Measurements from ENCODE around the gene P2RY8.

The P2RY8 gene

DNA sequence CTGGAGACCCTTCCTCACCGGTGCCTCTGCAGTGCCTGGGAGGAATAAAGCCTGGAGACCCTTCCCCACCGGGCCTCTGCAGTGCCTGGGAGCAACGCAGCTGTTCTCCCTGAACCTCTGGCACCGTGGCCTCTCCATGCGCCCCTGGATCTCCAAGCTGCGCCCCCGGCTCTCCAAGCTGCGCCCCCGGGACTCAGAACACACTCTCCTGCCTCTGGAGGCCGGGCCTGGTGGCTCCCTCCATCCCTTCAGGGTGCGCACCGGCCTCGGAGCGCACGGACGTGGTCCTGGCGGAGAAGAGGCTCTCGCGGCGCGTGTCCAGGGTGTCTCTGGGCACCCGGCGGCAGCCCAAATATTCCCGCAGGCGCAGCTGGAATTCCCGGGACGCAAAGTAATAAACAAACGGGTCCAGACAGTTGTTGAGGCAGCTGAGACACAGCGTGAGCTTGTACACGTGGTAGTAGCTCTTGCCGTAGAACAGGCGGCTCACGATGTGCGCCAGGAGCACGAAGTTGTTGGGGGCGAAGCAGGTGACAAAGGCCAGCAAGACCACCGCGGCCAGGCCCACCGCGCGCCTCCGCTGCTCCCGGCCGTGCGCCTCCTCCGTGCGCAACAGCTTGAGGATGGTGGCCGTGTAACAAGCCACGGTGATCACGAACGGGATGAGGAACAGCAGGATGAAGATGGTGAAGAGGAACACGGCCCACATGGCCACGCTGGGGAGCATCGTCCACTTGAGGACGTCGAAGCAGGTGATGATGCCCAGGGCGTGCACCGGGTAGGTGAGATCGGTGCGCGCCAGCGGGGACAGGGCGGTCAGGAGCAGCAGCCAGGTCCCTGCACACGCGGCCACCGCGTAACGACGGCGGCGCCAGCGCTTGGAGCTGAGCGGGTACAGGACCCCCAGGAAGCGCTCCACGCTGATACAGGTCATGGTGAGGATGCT, 71.4 kb downstream of the P2RY8 start:
- in situ Hi-C loops (cut with MboI; ENCODE audit: low sequenced_read_pairs), result loop anchor here (25.0 kb wide), 1 partner anchor 1347 kb away; no protein-coding TSS in a partner anchor
- Histone ChIP-seq H3K4me1 (no peaks in the 10 kb centered on the region), H3K4me3 (no peak overlapping the region), H3K9me3 (no peaks in the 10 kb centered on the region), H3K36me3 (replicated peaks) (no peaks in the 10 kb centered on the region), H3K27me3 (ENCODE audit: low read depth) (peaks cover 4% of the 10 kb centered on the region; the same call in 1 of the 2 replicates)
- DNase-seq (ENCODE audit: low spot score in 2 of 2), result no peak

DNA sequence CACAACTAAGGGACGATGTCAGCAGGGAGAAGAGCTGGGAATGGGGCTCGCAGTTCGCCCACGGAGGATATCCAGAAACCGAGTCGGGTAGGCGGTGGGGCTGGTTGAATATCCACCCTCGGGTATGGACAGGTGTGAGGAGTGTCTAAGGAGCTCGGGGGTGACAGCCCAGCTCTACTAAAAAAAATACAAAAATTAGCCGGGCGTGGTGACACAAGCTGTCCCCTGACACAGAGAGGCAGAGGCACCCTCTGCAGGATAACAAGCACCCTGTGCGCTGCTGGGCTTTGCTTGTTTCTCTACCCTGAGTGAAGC, 72.1 kb downstream of the P2RY8 start:
- Histone ChIP-seq H3K36me3 (replicated peaks) (no peaks in the 10 kb centered on the region), H3K4me3 (no peak overlapping the region), H3K4me1 (no peaks in the 10 kb centered on the region), H3K9me3 (no peaks in the 10 kb centered on the region), H3K27me3 (ENCODE audit: low read depth) (peaks cover 4% of the 10 kb centered on the region; the same call in 1 of the 2 replicates)
- in situ Hi-C loops (cut with MboI; ENCODE audit: low sequenced_read_pairs), result loop anchor here (25.0 kb wide), 1 partner anchor 1347 kb away; no protein-coding TSS in a partner anchor
- no peak for DNase-seq (ENCODE audit: low spot score in 2 of 2)

DNA sequence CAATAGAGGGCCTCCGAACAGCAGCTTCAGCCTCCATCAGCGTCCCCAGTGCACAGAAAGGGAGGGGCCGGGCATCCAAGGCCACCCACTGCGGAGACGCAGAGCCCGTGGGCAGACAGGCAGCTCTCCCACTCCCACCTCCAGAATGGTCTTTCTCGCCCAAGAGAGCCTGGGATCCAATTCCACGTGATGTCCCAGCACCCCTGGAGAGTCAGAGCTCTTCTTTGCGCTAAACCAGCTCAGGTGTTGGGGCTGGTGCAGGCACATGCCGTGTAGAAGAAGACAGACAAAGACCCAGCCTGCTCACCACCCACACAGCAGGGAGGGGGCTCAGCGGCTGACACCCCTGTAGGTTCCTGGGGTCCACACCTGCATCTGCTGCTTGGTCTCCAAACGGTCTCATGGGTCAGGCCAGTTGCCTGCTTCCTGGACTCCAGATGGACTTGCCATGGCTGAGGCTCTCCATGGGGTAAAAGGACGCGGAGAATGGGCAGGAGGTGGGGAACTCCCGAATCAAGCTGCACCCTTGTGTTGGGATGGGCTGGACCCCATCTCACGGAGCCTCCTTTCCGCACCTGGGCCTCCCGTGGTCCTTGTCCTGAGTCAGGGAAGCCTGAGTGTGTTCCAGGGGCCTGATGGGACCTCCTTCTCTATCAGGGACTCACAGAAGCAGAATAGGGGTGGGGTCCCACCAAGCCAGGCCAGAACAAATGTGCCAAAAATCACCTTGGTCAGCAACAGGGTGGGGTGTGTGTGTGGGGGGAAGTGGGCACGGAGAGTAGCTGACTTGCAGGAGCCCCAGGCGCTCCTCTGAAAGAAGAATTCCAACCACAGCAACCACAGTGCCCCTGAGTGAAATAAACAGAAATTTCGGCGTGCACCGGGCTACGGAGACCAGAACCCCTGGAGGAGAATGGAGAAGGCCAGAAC, 72.7 kb downstream of the P2RY8 start:
- peaks cover 4% of the 10 kb centered on the region; the same call in 1 of the 2 replicates for H3K27me3 ChIP-seq (ENCODE audit: low read depth)
- no peaks in the 10 kb centered on the region for H3K36me3 ChIP-seq (replicated peaks)
- no peaks in the 10 kb centered on the region for H3K9me3 ChIP-seq
- no peak for DNase-seq (ENCODE audit: low spot score in 2 of 2)
- H3K4me3 ChIP-seq, result no peak overlapping the region
- in situ Hi-C loops (cut with MboI; ENCODE audit: low sequenced_read_pairs), result loop anchor here (25.0 kb wide), 1 partner anchor 1348 kb away; no protein-coding TSS in a partner anchor
- no peaks in the 10 kb centered on the region for H3K4me1 ChIP-seq

DNA sequence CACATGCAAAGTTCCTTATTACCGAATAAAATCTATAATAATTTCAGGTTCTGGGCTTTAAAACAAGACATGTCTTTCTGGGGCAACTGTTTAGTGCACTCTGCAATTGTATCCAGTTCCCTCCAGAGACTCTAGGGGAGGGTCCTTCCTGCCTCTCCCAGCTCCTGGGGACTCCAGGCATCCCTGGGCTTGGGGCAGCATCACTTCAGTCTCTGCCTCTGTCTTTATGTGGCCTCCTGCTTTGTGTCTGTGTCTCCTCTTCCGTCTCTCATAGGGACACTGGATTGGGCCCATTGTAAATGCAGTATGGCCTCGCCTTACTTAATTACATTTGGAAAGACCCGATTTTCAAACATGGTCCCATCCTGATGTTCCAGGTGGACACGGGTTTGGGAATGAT, 73.4 kb downstream of the P2RY8 start:
- H3K4me1 ChIP-seq, result no peaks in the 10 kb centered on the region
- H3K9me3 ChIP-seq, result no peaks in the 10 kb centered on the region
- H3K36me3 ChIP-seq (replicated peaks), result no peaks in the 10 kb centered on the region
- no peak overlapping the region for H3K4me3 ChIP-seq
- no peak for DNase-seq (ENCODE audit: low spot score in 2 of 2)
- peaks cover 4% of the 10 kb centered on the region; the same call in 1 of the 2 replicates for H3K27me3 ChIP-seq (ENCODE audit: low read depth)
- in situ Hi-C loops (cut with MboI; ENCODE audit: low sequenced_read_pairs), result loop anchor here (25.0 kb wide), 1 partner anchor 1349 kb away; no protein-coding TSS in a partner anchor

DNA sequence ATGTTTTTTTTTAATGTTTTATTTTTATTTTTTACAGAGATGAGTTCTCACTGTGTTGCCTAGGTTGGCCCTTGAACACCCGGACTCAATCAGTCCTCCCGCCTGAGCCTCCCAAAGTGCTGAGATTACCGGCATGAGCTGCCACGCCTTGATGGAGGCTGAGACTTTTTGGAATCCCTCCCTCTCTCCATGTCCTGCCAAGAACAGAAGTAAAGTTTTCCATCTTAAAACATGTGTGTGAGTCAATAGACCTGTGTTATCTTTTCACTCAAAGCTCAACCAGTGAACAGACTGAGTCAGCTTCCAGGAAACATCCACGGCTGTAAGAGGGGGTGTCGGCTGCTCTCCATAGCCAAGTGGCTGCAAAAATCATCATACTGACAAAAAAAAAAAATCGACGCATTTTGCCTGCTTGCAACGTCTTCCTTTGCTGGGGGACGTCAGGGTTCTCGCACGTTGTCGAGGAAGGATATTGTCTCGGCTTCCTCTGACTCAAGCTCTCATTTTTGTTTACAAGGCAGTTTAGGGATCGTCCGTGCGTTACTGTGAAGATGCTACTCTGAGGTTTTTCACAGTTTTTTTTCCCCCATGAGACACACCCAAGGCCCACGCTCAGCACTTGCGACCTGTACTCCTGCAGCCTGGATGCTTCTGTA, 74.3 kb downstream of the P2RY8 start:
- Histone ChIP-seq H3K9me3 (no peaks in the 10 kb centered on the region), H3K4me1 (no peaks in the 10 kb centered on the region), H3K4me3 (no peak overlapping the region), H3K36me3 (replicated peaks) (no peaks in the 10 kb centered on the region), H3K27me3 (ENCODE audit: low read depth) (peaks cover 4% of the 10 kb centered on the region; the same call in 1 of the 2 replicates)
- no peak for DNase-seq (ENCODE audit: low spot score in 2 of 2)
- in situ Hi-C loops (cut with MboI; ENCODE audit: low sequenced_read_pairs), result loop anchor here (25.0 kb wide), 1 partner anchor 1350 kb away; no protein-coding TSS in a partner anchor

DNA sequence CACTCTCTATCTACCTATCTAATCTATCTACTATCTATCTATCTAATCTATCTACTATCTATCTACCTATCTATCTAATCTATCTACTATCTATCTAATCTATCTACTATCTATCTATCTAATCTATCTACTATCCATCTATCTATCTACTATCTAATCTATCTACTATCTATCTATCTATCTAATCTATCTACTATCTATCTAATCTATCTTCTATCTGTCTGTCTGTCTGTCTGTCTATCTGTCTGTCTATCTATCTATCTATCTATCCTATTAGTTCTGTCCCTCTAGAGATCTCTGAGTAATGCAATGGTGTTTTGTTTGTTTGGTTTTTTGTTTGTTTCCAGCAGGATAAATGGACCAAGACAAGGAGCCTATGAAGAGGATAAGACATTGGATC, 74.9 kb downstream of the P2RY8 start:
- no peak for DNase-seq (ENCODE audit: low spot score in 2 of 2)
- H3K4me1 ChIP-seq, result no peaks in the 10 kb centered on the region
- in situ Hi-C loops (cut with MboI; ENCODE audit: low sequenced_read_pairs), result loop anchor here (25.0 kb wide), 1 partner anchor 1350 kb away; no protein-coding TSS in a partner anchor
- H3K9me3 ChIP-seq, result no peaks in the 10 kb centered on the region
- H3K27me3 ChIP-seq (ENCODE audit: low read depth), result peaks cover 4% of the 10 kb centered on the region; the same call in 1 of the 2 replicates
- H3K4me3 ChIP-seq, result no peak overlapping the region
- no peaks in the 10 kb centered on the region for H3K36me3 ChIP-seq (replicated peaks)

DNA sequence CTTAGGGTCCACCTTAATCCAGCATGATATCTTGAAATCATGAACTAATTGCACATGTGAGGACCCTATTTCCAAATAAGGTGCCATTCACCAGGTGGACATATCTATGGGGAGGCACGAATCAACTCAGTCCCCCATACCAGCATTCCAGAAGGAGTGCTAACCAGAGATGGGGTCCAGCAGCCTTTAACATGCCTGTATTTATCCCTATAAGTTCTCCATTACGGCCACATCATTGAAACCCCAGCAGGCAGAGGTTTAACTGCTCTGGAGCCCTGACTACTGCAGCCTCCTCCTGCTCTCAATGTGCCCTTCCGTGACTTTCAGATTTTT, 81.1 kb downstream of the P2RY8 start:
- H3K27me3 ChIP-seq (ENCODE audit: low read depth), result no peaks in the 10 kb centered on the region
- DNase-seq (ENCODE audit: low spot score in 2 of 2), result no peak
- H3K4me3 ChIP-seq, result no peak overlapping the region
- H3K9me3 ChIP-seq, result no peaks in the 10 kb centered on the region
- in situ Hi-C loops (cut with MboI; ENCODE audit: low sequenced_read_pairs), result loop anchor here (25.0 kb wide), 1 partner anchor 1356 kb away; no protein-coding TSS in a partner anchor
- H3K36me3 ChIP-seq (replicated peaks), result no peaks in the 10 kb centered on the region
- no peaks in the 10 kb centered on the region for H3K4me1 ChIP-seq

DNA sequence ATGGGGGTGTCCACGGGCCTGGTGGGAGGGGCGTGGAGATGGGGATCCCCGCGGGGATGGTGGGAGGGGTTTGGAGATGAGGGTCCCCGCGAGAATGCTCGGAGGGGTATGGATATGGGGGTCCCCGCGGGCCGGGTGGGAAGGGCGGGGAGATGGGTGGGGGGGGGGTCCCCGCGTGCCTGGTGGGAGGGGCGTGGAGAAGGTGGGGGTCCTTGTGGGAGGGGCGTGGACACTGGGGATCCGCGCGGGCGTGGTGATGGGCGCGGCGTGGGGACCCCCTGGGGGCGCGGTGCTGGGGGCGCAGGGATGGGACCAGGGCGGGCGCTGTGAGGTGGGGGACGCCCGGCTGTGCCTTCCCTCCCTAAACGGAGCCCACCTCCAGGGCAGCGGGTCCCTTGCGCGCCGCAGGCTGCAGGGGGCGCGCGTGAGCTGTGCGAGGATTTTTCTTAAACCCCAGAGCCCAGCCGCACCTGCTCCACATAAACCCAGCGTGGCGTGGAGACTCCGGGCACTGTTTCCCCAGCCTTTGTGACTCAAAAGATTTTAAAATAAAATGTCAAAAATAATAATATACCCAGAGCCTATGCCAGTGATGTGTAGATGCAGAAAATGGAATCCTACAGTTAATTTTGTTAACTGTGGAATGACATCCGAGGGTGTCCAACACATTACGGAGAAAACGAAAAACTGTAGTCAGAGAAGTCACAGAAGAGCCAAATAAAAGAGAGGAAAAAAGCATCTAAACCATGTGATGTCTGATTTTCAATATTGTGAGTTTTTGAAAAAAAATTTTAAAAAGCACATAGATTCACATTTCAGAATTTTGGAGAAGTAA, 82.8 kb downstream of the P2RY8 start:
- peak; percentile 69 to 92 for DNase-seq (ENCODE audit: low spot score in 2 of 2)
- Histone ChIP-seq H3K4me1 (no peaks in the 10 kb centered on the region), H3K9me3 (no peaks in the 10 kb centered on the region), H3K27me3 (ENCODE audit: low read depth) (no peaks in the 10 kb centered on the region), H3K4me3 (no peak overlapping the region), H3K36me3 (replicated peaks) (no peaks in the 10 kb centered on the region)
- in situ Hi-C loops (cut with MboI; ENCODE audit: low sequenced_read_pairs), result loop anchor here (25.0 kb wide), 1 partner anchor 1358 kb away; no protein-coding TSS in a partner anchor

DNA sequence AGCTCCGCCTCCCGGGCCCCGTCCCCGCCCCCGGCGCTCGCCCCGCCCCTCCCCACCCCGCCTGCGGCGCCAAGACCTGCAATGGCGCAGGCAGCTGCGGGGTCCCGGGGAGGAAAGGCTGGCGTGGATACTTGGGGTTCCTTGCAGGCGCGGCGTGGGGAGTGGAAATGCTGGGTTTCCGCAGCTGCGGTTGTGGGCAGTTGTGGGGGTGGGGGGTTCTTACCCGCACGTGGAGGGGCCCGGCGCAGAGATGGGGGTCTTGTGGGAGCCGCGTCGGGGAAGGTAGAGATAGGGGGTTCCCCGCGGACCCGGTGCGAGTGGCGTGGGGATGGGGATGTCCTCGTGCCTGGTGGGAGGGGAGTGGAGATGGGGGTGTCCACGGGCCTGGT, 83.6 kb downstream of the P2RY8 start:
- DNase-seq (ENCODE audit: low spot score in 2 of 2), result no peak
- peak overlapping the region; percentile 57 for H3K4me3 ChIP-seq
- in situ Hi-C loops (cut with MboI; ENCODE audit: low sequenced_read_pairs), result loop anchor here (25.0 kb wide), 1 partner anchor 1359 kb away; no protein-coding TSS in a partner anchor

DNA sequence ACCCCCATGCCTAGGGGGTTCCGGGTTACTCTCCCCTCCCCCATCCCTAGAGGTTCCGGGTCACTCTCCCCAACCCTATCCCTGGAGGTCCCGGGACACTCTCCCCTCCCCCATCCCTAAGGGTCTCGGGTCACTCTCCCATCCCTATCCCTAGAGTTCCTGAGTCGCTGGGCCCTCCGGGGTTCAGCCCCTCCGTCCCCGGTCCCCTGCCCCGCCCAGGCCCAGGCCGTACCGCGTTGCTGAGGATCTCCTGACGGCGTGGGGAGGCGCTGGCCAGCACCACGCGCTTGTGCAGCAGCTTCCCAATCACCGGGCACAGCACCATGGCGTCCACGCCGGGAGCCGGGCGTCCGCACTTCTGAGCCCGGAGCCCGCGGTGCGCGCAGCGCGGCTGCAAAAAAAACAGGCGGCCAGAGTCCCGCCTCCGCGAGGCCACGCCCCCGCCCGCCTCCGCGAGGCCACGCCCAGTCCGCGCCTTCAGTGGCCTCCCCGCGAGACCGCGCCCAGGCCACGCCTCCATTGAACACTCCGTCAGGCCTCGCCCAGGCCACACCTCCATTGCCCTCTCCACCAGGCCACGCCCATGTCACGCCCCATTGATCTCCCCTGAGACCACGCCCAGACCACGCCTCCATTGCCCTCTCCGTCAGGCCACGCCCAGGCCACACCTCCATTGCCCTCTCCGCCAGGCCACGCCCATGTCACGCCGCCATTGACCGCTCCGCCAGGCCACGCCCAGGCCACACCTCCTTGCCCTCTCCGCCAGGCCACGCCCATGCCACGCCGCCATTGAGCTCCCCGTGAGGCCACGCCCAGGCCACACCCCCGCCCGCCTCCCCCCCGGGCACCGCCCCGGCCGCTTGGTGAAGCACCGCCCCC, 84.2 kb downstream of the P2RY8 start, which contains the start of gene ASMTL:
Gene ASMTL, minus strand, starts transcription at position 394 of the 879 bp plus-strand sequence. Its CDS starts 69 bp downstream, at position 325.
- Histone ChIP-seq H3K36me3 (replicated peaks) (no peaks in the 10 kb centered on the region), H3K9me3 (no peaks in the 10 kb centered on the region), H3K27me3 (ENCODE audit: low read depth) (no peaks in the 10 kb centered on the region), H3K4me3 (peak within 1 kb of the TSS; percentile 96), H3K4me1 (no peaks in the 10 kb centered on the region)
- peak; percentile 91 to 100 for DNase-seq (ENCODE audit: low spot score in 2 of 2)
- in situ Hi-C loops (cut with MboI; ENCODE audit: low sequenced_read_pairs), result loop anchor here (25.0 kb wide), 1 partner anchor 1360 kb away; no protein-coding TSS in a partner anchor

More for the DNA sequence above, 83.6 kb downstream of the P2RY8 start:
- Histone ChIP-seq H3K27me3 (ENCODE audit: low read depth) (no peaks in the 10 kb centered on the region), H3K36me3 (replicated peaks) (no peaks in the 10 kb centered on the region), H3K4me1 (no peaks in the 10 kb centered on the region), H3K9me3 (no peaks in the 10 kb centered on the region)

DNA sequence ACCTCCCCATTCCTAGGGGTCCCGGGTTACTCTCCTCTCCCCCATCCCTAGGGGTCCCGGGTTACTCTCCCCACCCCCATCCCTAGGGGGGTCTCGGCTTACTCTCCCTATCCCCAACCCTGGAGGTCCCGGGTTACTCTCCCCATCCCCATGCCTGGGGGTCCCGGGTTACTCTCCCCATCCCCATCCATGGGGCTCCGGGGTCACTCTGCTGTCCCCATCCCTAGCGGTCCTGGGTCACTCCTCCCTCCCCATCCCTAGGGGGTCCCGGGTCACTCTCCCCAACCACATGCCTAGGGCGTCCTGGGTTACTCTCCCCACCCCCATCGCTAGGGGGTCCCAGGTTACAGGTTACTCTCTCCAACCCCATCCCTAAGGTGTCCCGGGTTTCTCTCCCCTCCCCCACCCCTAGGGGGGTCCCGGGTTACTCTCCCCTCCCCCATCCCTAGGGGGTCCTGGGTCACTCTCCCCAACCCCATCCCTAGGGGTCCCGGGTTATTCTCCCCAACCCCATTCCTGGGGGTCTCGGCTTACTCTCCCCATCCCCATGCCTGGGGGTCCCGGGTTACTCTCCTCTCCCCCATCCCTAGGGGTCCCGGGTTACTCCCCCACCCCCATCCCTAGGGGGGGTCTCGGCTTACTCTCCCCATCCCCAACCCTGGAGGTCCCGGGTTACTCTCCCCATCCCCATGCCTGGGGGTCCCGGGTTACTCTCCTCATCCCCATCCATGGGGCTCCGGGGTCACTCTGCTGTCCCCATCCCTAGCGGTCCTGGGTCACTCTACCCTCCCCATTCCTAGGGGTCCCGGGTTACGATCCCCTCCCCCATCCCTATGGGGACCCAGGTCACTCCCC, 85.1 kb downstream of the P2RY8 start:
- Histone ChIP-seq H3K4me1 (no peaks in the 10 kb centered on the region), H3K4me3 (peak overlapping the region; percentile 96), H3K27me3 (ENCODE audit: low read depth) (no peaks in the 10 kb centered on the region), H3K36me3 (replicated peaks) (no peaks in the 10 kb centered on the region), H3K9me3 (no peaks in the 10 kb centered on the region)
- in situ Hi-C loops (cut with MboI; ENCODE audit: low sequenced_read_pairs), result loop anchor here (25.0 kb wide), 1 partner anchor 1360 kb away; no protein-coding TSS in a partner anchor
- peak in 1 of 2 experiments; percentile 28 for DNase-seq (ENCODE audit: low spot score in 2 of 2)

Data from HAP-1 (cell line).